Panc1 (cell line): ENCODE measurements around the gene HNF1A. TPM values are rescaled to one million over a fixed set of nuclear protein-coding genes. Genes with fewer than 3 reads are reported as not detected.

Source experiments
- ATAC-seq: fragments of 200-7000 bp; cut with Tn5 transposase; 2 replicates; pipeline ENCODE4 v1.9.1; 2020; ENCODE audit warnings: mild to moderate bottlenecking, moderate library complexity
- BruUV-seq: library from RNA; stranded (reverse); fragments of 400-500 nt; replicated peaks from 2 replicates; lab custom pipeline; 2021; lab: Mats Ljungman, UMichigan
- CTCF ChIA-PET: fragments of 300-600 bp; sonication (Branson Sonifier 250); formaldehyde crosslinking; loops from one replicate; lab custom pipeline; 2022; ENCODE audit warnings: antibody characterized with exemption; lab: Charles Lee
- POLR2A ChIA-PET: fragments of 300-600 bp; sonication (Branson Sonifier 250); formaldehyde crosslinking; loops from one replicate; lab custom pipeline; 2022; ENCODE audit warnings: antibody characterized with exemption; lab: Charles Lee
- DNase-seq: peaks from one replicate; pipeline ENCODE4 v3.0.0-alpha.2; 2010; ENCODE audit warnings: low read depth, low spot score
- H3K27ac ChIP-seq: 2 replicates; pipeline ENCODE4 v1.5.1; 2011; ENCODE audit warnings: mild to moderate bottlenecking, low read length, inconsistent platforms
- H3K27me3 ChIP-seq: fragments of 200-500 bp; sonication (Bioruptor generic); 2 replicates; pipeline ENCODE4 v1.6.0; 2014; ENCODE audit warnings: low read length, inconsistent platforms; ENCODE audit not compliant: control insufficient read depth, insufficient read depth
- H3K36me3 ChIP-seq: fragments of 200-500 bp; sonication (Bioruptor generic); 2 replicates; pipeline ENCODE4 v1.5.1; 2014; ENCODE audit warnings: inconsistent platforms, mild to moderate bottlenecking, low read length, moderate library complexity; ENCODE audit not compliant: control insufficient read depth, insufficient read depth
- H3K4me1 ChIP-seq: 2 replicates; pipeline ENCODE4 v1.5.1; 2011; ENCODE audit warnings: inconsistent platforms, mild to moderate bottlenecking, low read length, moderate library complexity; ENCODE audit not compliant: control insufficient read depth, insufficient read depth
- H3K4me3 ChIP-seq, 2 experiments: 2 replicates each; pipeline ENCODE4 v1.5.1; 2011 to 2012; ENCODE audit warnings: low read depth in 2 of 2, low read length in 2 of 2, mild to moderate bottlenecking in 2 of 2, inconsistent platforms in 1 of 2, moderate library complexity in 1 of 2
- H3K9me3 ChIP-seq: fragments of 200-500 bp; sonication (Bioruptor generic); 2 replicates; pipeline ENCODE4 v1.5.1; 2014; ENCODE audit warnings: low read depth, mild to moderate bottlenecking, inconsistent platforms, low read length, moderate library complexity; ENCODE audit not compliant: control insufficient read depth, insufficient read depth
- POLR2AphosphoS5 ChIP-seq: IDR thresholded peaks from 2 replicates; pipeline ENCODE4 v1.6.1; 2012; ENCODE audit warnings: mild to moderate bottlenecking, low read depth, low read length, moderate library complexity
- SIN3A ChIP-seq: IDR thresholded peaks from 2 replicates; pipeline ENCODE4 v1.6.1; 2012; ENCODE audit warnings: low read depth, mild to moderate bottlenecking, low read length, moderate library complexity, borderline replicate concordance; ENCODE audit not compliant: insufficient read depth
- TCF7L2 ChIP-seq: IDR thresholded peaks from 2 replicates; pipeline ENCODE4 v1.6.1; 2011; ENCODE audit warnings: mild to moderate bottlenecking, low read depth, low read length, inconsistent platforms
- in situ Hi-C: cut with HindIII; loops from 2 replicates; pipeline ENCODE4 v1.10.0; 2016; ENCODE audit warnings: low sequenced_read_pairs, low pct_unique_long_range_greater_than_20kb
- intact Hi-C: fragments of 100-400 bp; cut with micrococcal nuclease; formaldehyde crosslinking; loops from one replicate; pipeline ENCODE4 v1.10.0; 2022; ENCODE audit not compliant: unreplicated experiment
- total RNA-seq: library from RNA; stranded (reverse); gene quantifications from one replicate; pipeline ENCODE4 v1.2.1, GENCODE V29; 2021; ENCODE audit not compliant: unreplicated experiment
- TF ChIP-seq, protein P1 (sequence below): fragments of 450-650 bp; IDR thresholded peaks from 2 replicates; pipeline ENCODE4 v1.5.1; 2017; ENCODE audit warnings: mild to moderate bottlenecking
- TF ChIP-seq, protein P2 (sequence below), 2 experiments: IDR thresholded peaks; 2 replicates each; pipeline ENCODE4 v1.6.1; 2011 to 2012; ENCODE audit warnings: low read depth in 2 of 2, control low read depth in 1 of 2, low read length in 1 of 2, mild to moderate bottlenecking in 1 of 2, moderate library complexity in 1 of 2; ENCODE audit not compliant: insufficient read depth in 1 of 2

HNF1A gene
- total RNA-seq, 1 experiment from 2014 or later = 0.26 TPM

DNA sequence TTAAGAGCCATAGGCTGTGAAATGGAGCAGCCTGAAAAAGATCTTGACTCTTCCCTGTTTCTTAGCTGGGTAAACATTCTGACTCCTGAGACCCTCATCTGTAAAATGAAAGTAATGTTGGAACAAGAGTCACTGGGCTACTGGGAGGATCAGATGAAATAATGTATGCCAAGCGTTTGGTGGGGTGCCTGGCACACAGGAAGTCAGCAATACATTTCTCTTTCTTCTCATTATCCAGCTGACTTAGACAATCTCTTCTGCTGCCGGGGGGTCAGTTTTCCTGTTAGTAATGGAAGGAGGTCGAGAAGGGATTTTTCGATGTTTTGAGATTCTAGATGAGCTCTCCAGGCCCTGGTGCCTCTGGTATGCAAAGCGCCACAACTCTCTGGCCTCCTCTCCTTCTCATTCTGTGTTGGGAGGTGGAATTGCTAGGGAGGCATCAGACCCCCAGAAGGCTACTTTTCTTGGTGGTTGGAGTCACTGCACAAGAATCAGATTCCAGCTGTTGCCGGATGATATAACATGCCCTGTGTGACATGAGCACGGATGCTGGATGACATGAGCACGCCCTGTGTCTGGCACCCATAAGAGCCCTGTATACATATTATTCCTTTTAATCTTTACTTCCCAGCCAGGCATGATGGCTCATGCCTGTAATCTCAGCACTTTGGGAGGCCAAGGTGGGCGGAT is 56.4 kb downstream of the HNF1A start:
- CTCF ChIA-PET = no interaction called here
- H3K27ac ChIP-seq = no peak overlapping the region
- H3K36me3 ChIP-seq = no peaks in the 10 kb centered on the region
- TF ChIP-seq, protein P1, sequence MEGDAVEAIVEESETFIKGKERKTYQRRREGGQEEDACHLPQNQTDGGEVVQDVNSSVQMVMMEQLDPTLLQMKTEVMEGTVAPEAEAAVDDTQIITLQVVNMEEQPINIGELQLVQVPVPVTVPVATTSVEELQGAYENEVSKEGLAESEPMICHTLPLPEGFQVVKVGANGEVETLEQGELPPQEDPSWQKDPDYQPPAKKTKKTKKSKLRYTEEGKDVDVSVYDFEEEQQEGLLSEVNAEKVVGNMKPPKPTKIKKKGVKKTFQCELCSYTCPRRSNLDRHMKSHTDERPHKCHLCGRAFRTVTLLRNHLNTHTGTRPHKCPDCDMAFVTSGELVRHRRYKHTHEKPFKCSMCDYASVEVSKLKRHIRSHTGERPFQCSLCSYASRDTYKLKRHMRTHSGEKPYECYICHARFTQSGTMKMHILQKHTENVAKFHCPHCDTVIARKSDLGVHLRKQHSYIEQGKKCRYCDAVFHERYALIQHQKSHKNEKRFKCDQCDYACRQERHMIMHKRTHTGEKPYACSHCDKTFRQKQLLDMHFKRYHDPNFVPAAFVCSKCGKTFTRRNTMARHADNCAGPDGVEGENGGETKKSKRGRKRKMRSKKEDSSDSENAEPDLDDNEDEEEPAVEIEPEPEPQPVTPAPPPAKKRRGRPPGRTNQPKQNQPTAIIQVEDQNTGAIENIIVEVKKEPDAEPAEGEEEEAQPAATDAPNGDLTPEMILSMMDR = no peak
- TF ChIP-seq, protein P2, sequence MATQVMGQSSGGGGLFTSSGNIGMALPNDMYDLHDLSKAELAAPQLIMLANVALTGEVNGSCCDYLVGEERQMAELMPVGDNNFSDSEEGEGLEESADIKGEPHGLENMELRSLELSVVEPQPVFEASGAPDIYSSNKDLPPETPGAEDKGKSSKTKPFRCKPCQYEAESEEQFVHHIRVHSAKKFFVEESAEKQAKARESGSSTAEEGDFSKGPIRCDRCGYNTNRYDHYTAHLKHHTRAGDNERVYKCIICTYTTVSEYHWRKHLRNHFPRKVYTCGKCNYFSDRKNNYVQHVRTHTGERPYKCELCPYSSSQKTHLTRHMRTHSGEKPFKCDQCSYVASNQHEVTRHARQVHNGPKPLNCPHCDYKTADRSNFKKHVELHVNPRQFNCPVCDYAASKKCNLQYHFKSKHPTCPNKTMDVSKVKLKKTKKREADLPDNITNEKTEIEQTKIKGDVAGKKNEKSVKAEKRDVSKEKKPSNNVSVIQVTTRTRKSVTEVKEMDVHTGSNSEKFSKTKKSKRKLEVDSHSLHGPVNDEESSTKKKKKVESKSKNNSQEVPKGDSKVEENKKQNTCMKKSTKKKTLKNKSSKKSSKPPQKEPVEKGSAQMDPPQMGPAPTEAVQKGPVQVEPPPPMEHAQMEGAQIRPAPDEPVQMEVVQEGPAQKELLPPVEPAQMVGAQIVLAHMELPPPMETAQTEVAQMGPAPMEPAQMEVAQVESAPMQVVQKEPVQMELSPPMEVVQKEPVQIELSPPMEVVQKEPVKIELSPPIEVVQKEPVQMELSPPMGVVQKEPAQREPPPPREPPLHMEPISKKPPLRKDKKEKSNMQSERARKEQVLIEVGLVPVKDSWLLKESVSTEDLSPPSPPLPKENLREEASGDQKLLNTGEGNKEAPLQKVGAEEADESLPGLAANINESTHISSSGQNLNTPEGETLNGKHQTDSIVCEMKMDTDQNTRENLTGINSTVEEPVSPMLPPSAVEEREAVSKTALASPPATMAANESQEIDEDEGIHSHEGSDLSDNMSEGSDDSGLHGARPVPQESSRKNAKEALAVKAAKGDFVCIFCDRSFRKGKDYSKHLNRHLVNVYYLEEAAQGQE (IDR thresholded peaks at IDR 0.05; ENCODE audit: insufficient read depth in 1 of 2, low read depth in 2 of 2, low read length in 1 of 2) = no peak
- TF ChIP-seq SIN3A = no peak
- no peak for TF ChIP-seq TCF7L2
- TF ChIP-seq POLR2AphosphoS5 = no peak
- intact Hi-C loops = no loop called here
- ATAC-seq = no peak
- H3K4me1 ChIP-seq = no peaks in the 10 kb centered on the region
- H3K4me3 ChIP-seq = no peak overlapping the region
- no peaks in the 10 kb centered on the region for H3K27me3 ChIP-seq
- no peak for DNase-seq
- in situ Hi-C loops = no loop called here
- no peaks in the 10 kb centered on the region for H3K9me3 ChIP-seq
- POLR2A ChIA-PET = interaction anchor here (0.6 kb wide), 2 partner anchors 514 to 670 kb away, joined by 4 to 9 read pairs; no protein-coding TSS in a partner anchor
- no TSS peak for BruUV-seq

DNA sequence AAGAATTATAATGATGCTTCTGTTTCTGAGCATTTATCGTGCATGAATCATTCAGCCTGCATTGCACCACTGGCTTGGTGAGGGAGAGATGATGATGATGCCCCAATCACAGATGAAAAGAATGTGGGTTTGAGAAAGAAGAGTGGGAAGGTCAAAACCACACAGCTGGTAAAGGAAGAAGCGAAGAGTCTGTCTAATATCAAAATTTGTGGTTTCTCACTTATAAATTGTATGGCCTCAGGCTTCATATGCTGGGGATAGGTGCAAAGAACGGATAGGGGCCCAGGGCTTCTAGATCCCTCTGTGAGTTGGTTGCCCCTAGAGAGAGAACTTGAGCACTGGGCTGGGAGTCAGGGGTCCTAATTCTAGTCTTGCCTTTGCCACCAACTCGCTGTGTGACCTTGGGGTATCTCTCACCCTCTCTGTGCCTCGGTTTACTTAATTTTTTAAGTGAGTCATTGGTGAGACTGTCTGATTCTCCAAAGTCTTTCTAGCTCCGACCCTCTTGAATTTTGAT is 58.5 kb downstream of the HNF1A start:
- H3K27ac ChIP-seq = no peak overlapping the region
- no peak for ATAC-seq
- CTCF ChIA-PET = no interaction called here
- TF ChIP-seq, protein P2 (IDR thresholded peaks at IDR 0.05; ENCODE audit: insufficient read depth in 1 of 2, low read depth in 2 of 2, low read length in 1 of 2) = no peak
- TF ChIP-seq SIN3A (no peak), POLR2AphosphoS5 (no peak), TCF7L2 (no peak)
- TF ChIP-seq, protein P1 = no peak
- H3K27me3 ChIP-seq = no peaks in the 10 kb centered on the region
- in situ Hi-C loops = no loop called here
- no TSS peak for BruUV-seq
- POLR2A ChIA-PET = no interaction called here
- no peak for DNase-seq
- H3K4me1 ChIP-seq = no peaks in the 10 kb centered on the region
- H3K36me3 ChIP-seq = no peaks in the 10 kb centered on the region
- no peaks in the 10 kb centered on the region for H3K9me3 ChIP-seq
- intact Hi-C loops = no loop called here
- H3K4me3 ChIP-seq = no peak overlapping the region
